Measurements from ENCODE around the gene TIMP3.

- TF ChIP-seq CTCF (IDR thresholded peaks at IDR 0.05; ENCODE audit: poor library complexity, severe bottlenecking) (no peak), EZH2 (IDR thresholded peaks at IDR 0.05; ENCODE audit: borderline replicate concordance, insufficient read depth, low read length, poor library complexity, severe bottlenecking) (no peak), POLR2AphosphoS5 (IDR thresholded peaks at IDR 0.05) (no peak)
Measured at GRCh38 chr22:32864596-32864995, 63.1 kb downstream of the TIMP3 start.
